NCI-H1694 treated with DMSO at 0.1 percent for 48 hours (cell line): Measurements from ENCODE around the gene TRAF6.
"Not testable (repeated sequence)": the region's sequence is repeated elsewhere in the genome, so short reads cannot be mapped to it uniquely, and the experiment has no call there.

ENCODE experiments used
- DNase-seq: peaks from one replicate; lab custom pipeline; 2025; lab: John Stamatoyannopoulos, UW

Gene TRAF6

GRCh38 chr11:36509694-36510593 is at the start of gene TRAF6:
TRAF6 (minus strand) TSS chr11:36510272; CDS start chr11:36501515, 8,757 bp downstream.
- peak; percentile 49 for DNase-seq

- no peak for DNase-seq
Measured at GRCh38 chr11:36558571-36559413, 48.7 kb upstream of the TRAF6 start.

- no peak for DNase-seq
Measured at GRCh38 chr11:36557991-36558390, 47.9 kb upstream of the TRAF6 start.

- not testable (repeated sequence) for DNase-seq
Measured at GRCh38 chr11:36557390-36557789, 47.3 kb upstream of the TRAF6 start.

GRCh38 chr11:36550385-36551115 is 40.5 kb upstream of the TRAF6 start:
- no peak for DNase-seq

- DNase-seq: peak; percentile 20
Measured at GRCh38 chr11:36540998-36541397, 30.9 kb upstream of the TRAF6 start.

- no peak for DNase-seq
Measured at GRCh38 chr11:36534276-36534840, 24.3 kb upstream of the TRAF6 start.

GRCh38 chr11:36532941-36533601 is 23.0 kb upstream of the TRAF6 start:
- no peak for DNase-seq

- no peak for DNase-seq
Measured at GRCh38 chr11:36530840-36531239, 20.8 kb upstream of the TRAF6 start.

- DNase-seq: no peak
Measured at GRCh38 chr11:36513965-36514364, 3.9 kb upstream of the TRAF6 start.

GRCh38 chr11:36512016-36512415 is 1.9 kb upstream of the TRAF6 start:
- no peak for DNase-seq

GRCh38 chr11:36511062-36511461 is 990 bp upstream of the TRAF6 start:
- not testable (repeated sequence) for DNase-seq

- DNase-seq: no peak
Measured at GRCh38 chr11:36510594-36510942, 496 bp upstream of the TRAF6 start.

- no peak for DNase-seq
Measured at GRCh38 chr11:36509201-36509639, 852 bp downstream of the TRAF6 start.

- no peak for DNase-seq
Measured at GRCh38 chr11:36508743-36509142, 1.3 kb downstream of the TRAF6 start.

- DNase-seq: no peak
Measured at GRCh38 chr11:36507824-36508489, 2.1 kb downstream of the TRAF6 start.

- no peak for DNase-seq
Measured at GRCh38 chr11:36501236-36501635, 8.8 kb downstream of the TRAF6 start.

GRCh38 chr11:36500315-36500721 is 9.8 kb downstream of the TRAF6 start:
- DNase-seq: no peak

- no peak for DNase-seq
Measured at GRCh38 chr11:36499315-36499714, 10.8 kb downstream of the TRAF6 start.

- no peak for DNase-seq
Measured at GRCh38 chr11:36498721-36499120, 11.4 kb downstream of the TRAF6 start.

GRCh38 chr11:36493332-36493731 is 16.7 kb downstream of the TRAF6 start:
- no peak for DNase-seq
